ENCODE results near the gene TH.

TH gene

GRCh38 chr11:2208691-2209369, 37.2 kb upstream of the TH start:
- no peak for DNase-seq (ENCODE audit: low read depth)

- no peak for DNase-seq (ENCODE audit: low read depth)
These were observed 36.4 kb upstream of the TH start for GRCh38 chr11:2207773-2208621.

GRCh38 chr11:2207212-2207611, 35.6 kb upstream of the TH start:
- no peak for DNase-seq (ENCODE audit: low read depth)

- no peak for DNase-seq (ENCODE audit: low read depth)
These were observed 34.5 kb upstream of the TH start for GRCh38 chr11:2205981-2206690.

GRCh38 chr11:2205214-2205720, 33.7 kb upstream of the TH start:
- DNase-seq (ENCODE audit: low read depth): no peak

- no peak for DNase-seq (ENCODE audit: low read depth)
These were observed 33.0 kb upstream of the TH start for GRCh38 chr11:2204361-2205213.

- DNase-seq (ENCODE audit: low read depth): no peak
These were observed 32.0 kb upstream of the TH start for GRCh38 chr11:2203440-2204259.

- DNase-seq (ENCODE audit: low read depth): no peak
These were observed 31.4 kb upstream of the TH start for GRCh38 chr11:2202900-2203439.

- no peak for DNase-seq (ENCODE audit: low read depth)
These were observed 30.7 kb upstream of the TH start for GRCh38 chr11:2202071-2202899.

GRCh38 chr11:2201542-2201941, 29.9 kb upstream of the TH start:
- DNase-seq (ENCODE audit: low read depth): no peak

- DNase-seq (ENCODE audit: low read depth): no peak
These were observed 29.4 kb upstream of the TH start for GRCh38 chr11:2200957-2201519.

- DNase-seq (ENCODE audit: low read depth): no peak
These were observed 28.9 kb upstream of the TH start for GRCh38 chr11:2200536-2200935.

- no peak for DNase-seq (ENCODE audit: low read depth)
These were observed 28.1 kb upstream of the TH start for GRCh38 chr11:2199466-2200341.

- DNase-seq (ENCODE audit: low read depth): no peak
These were observed 27.2 kb upstream of the TH start for GRCh38 chr11:2198621-2199365.

GRCh38 chr11:2197771-2198520, 26.3 kb upstream of the TH start:
- no peak for DNase-seq (ENCODE audit: low read depth)

- DNase-seq (ENCODE audit: low read depth): peak; percentile 61
These were observed 25.6 kb upstream of the TH start for GRCh38 chr11:2196970-2197770.

Measured in iris pigment epithelial cell (primary cell).